Stomach (tissue), 4 donors: ENCODE measurements around the gene ADRA2C.

ENCODE experiments used
- CTCF ChIP-seq, 7 experiments: fragments of 450-650 bp in 4 of 7; fragments of 200-600 bp in 3 of 7; sonication (generic) in 3 of 7; IDR thresholded peaks; one replicate each; pipeline ENCODE4 v1.5.1; 2016 to 2019; ENCODE audit warnings: antibody characterized with exemption in 7 of 7, control low read depth in 2 of 7, mild to moderate bottlenecking in 1 of 7
- EP300 ChIP-seq: sonication (generic); formaldehyde crosslinking; IDR thresholded peaks from one replicate; pipeline ENCODE4 v1.6.1; 2017; ENCODE audit warnings: antibody characterized with exemption
- POLR2A ChIP-seq, 4 donors: fragments of 450-650 bp; IDR thresholded peaks; one replicate each; pipeline ENCODE4 v1.6.1; 2016; ENCODE audit warnings: antibody characterized with exemption in 4 of 4, control low read depth in 2 of 4, mild to moderate bottlenecking in 1 of 4, moderate library complexity in 1 of 4
- POLR2AphosphoS5 ChIP-seq, 3 donors: sonication (generic); formaldehyde crosslinking; IDR thresholded peaks; one replicate each; pipeline ENCODE4 v1.6.1; 2016; ENCODE audit warnings: antibody characterized with exemption in 3 of 3

- TF ChIP-seq POLR2A (IDR thresholded peaks at IDR 0.05) (no peak), CTCF (IDR thresholded peaks at IDR 0.05) (no peak), EP300 (no peak), POLR2AphosphoS5 (IDR thresholded peaks at IDR 0.05) (no peak)
Observed at GRCh38 chr4:3771939-3772495, 5.8 kb downstream of the ADRA2C start.
